ENCODE data around the gene LPAR3.

The LPAR3 gene

GRCh38 chr1:84781946-84782771 is 110.8 kb downstream of the LPAR3 start:
- no peak overlapping the region for H3K27ac ChIP-seq
- TF ChIP-seq CTCF (conservative IDR thresholded peaks at IDR 0.05) = peak; percentile 28; the same call in 1 of the 2 replicates

GRCh38 chr1:84780000-84780716 is 112.8 kb downstream of the LPAR3 start:
- TF ChIP-seq CTCF (conservative IDR thresholded peaks at IDR 0.05) = no peak
- no peak overlapping the region for H3K27ac ChIP-seq

GRCh38 chr1:84776639-84777038 is 116.4 kb downstream of the LPAR3 start:
- H3K27ac ChIP-seq = no peak overlapping the region
- no peak for TF ChIP-seq CTCF (conservative IDR thresholded peaks at IDR 0.05)

- H3K27ac ChIP-seq = peak overlapping the region; percentile 60
Measured at GRCh38 chr1:84775535-84775920, 117.5 kb downstream of the LPAR3 start.

GRCh38 chr1:84774669-84775534 is 118.1 kb downstream of the LPAR3 start:
- TF ChIP-seq CTCF (conservative IDR thresholded peaks at IDR 0.05) = 0 out of 2 replicates have a peak, but pooled peaks have one; percentile 6
- peak overlapping the region; percentile 60 for H3K27ac ChIP-seq

More at GRCh38 chr1:84775535-84775920, 117.5 kb downstream of the LPAR3 start:
- no peak for TF ChIP-seq CTCF (conservative IDR thresholded peaks at IDR 0.05)

GRCh38 chr1:84773933-84774497 is 119.0 kb downstream of the LPAR3 start:
- TF ChIP-seq CTCF (conservative IDR thresholded peaks at IDR 0.05) = no peak
- H3K27ac ChIP-seq = peak overlapping the region; percentile 60
